CD14-positive monocyte (primary cell): ENCODE measurements around the gene F2R. TPM values are rescaled to one million over a fixed set of nuclear protein-coding genes. Genes with fewer than 3 reads are reported as not detected.
"Not testable (repeated sequence)": the region's sequence is repeated elsewhere in the genome, so short reads cannot be mapped to it uniquely, and the experiment has no call there.

Experiments used
- DNase-seq, 3 donors: peaks; one replicate each; pipeline ENCODE4 v3.0.0-alpha.2; 2011 to 2022
- H2AFZ ChIP-seq: 2 replicates; pipeline ENCODE4 v1.6.0; 2012; ENCODE audit warnings: mild to moderate bottlenecking, low read depth, low read length, inconsistent platforms; ENCODE audit not compliant: insufficient read depth, poor library complexity, severe bottlenecking
- H3K27ac ChIP-seq, 2 donors: 1 replicate in 1 of 2; 2 replicates in 1 of 2; pipeline ENCODE4 v1.5.1; 2012 to 2013; ENCODE audit warnings: low read length in 2 of 2, control low read depth in 1 of 2, inconsistent platforms in 1 of 2, low read depth in 1 of 2, mild to moderate bottlenecking in 1 of 2
- H3K27me3 ChIP-seq, 2 donors: one replicate each; pipeline versions ENCODE4 v1.6.0 to v1.6.1; 2011 to 2013; ENCODE audit warnings: low read length in 2 of 2; ENCODE audit not compliant: control insufficient read depth in 2 of 2, insufficient read depth in 2 of 2
- H3K36me3 ChIP-seq, 2 donors: replicated peaks in 1 of 2; 1 replicate in 1 of 2; 2 replicates in 1 of 2; pipeline versions ENCODE4 v1.5.1 to v1.6.1; 2012 to 2013; ENCODE audit warnings: low read length in 2 of 2, control low read depth in 1 of 2, inconsistent platforms in 1 of 2, mild to moderate bottlenecking in 1 of 2; ENCODE audit not compliant: insufficient read depth in 2 of 2, control insufficient read depth in 1 of 2
- H3K4me1 ChIP-seq, 2 donors: 1 replicate in 1 of 2; 2 replicates in 1 of 2; pipeline versions ENCODE4 v1.5.1 to v1.6.1; 2012 to 2013; ENCODE audit warnings: low read length in 2 of 2, control low read depth in 1 of 2, inconsistent platforms in 1 of 2, mild to moderate bottlenecking in 1 of 2, moderate library complexity in 1 of 2; ENCODE audit not compliant: insufficient read depth in 2 of 2, control insufficient read depth in 1 of 2
- H3K4me2 ChIP-seq: replicated peaks from 2 replicates; pipeline ENCODE3; 2012; ENCODE audit warnings: low read length, moderate library complexity, mild to moderate bottlenecking; ENCODE audit not compliant: poor library complexity, severe bottlenecking; ENCODE audit errors: extremely low read depth
- H3K4me3 ChIP-seq, 3 experiments: fragments of 200-600 bp in 1 of 3; sonication (generic) in 1 of 3; replicated peaks in 1 of 3; 1 replicate in 2 of 3; 2 replicates in 1 of 3; pipeline ENCODE4 v1.5.1; 2011 to 2013; ENCODE audit warnings: low read length in 3 of 3, mild to moderate bottlenecking in 3 of 3, control low read depth in 2 of 3, low read depth in 2 of 3, inconsistent platforms in 1 of 3, moderate library complexity in 1 of 3
- H3K79me2 ChIP-seq: 2 replicates; pipeline ENCODE4 v1.6.0; 2012; ENCODE audit warnings: mild to moderate bottlenecking, control low read depth, inconsistent platforms, low read length, moderate library complexity; ENCODE audit not compliant: insufficient read depth
- H3K9ac ChIP-seq: 2 replicates; pipeline ENCODE4 v1.6.0; 2017; ENCODE audit warnings: low read length, mild to moderate bottlenecking; ENCODE audit not compliant: insufficient read depth, poor library complexity, severe bottlenecking
- H3K9me3 ChIP-seq, 2 donors: replicated peaks in 1 of 2; 1 replicate in 1 of 2; 2 replicates in 1 of 2; pipeline versions ENCODE4 v1.5.1 to v1.6.1; 2012 to 2013; ENCODE audit warnings: low read length in 2 of 2, control low read depth in 1 of 2; ENCODE audit not compliant: control insufficient read depth in 1 of 2, insufficient read depth in 1 of 2
- H4K20me1 ChIP-seq: 2 replicates; pipeline ENCODE4 v1.6.0; 2012; ENCODE audit warnings: mild to moderate bottlenecking, low read length, control low read depth, moderate library complexity; ENCODE audit not compliant: insufficient read depth
- H3K27ac Mint-ChIP-seq, 7 donors: one replicate each; pipeline ENCODE4 v1.8.0; 2020; ENCODE audit warnings: mild to moderate bottlenecking in 7 of 7, mixed read lengths in 7 of 7, moderate library complexity in 6 of 7, inconsistent platforms in 2 of 7
- H3K27me3 Mint-ChIP-seq, 3 donors: one replicate each; pipeline ENCODE4 v1.8.0; 2021 to 2022; ENCODE audit warnings: low read depth in 3 of 3, mild to moderate bottlenecking in 3 of 3, mixed read lengths in 3 of 3, moderate library complexity in 3 of 3, inconsistent platforms in 1 of 3
- H3K36me3 Mint-ChIP-seq, 2 donors: one replicate each; pipeline ENCODE4 v1.8.0; 2020; ENCODE audit warnings: mixed read lengths in 2 of 2, inconsistent platforms in 1 of 2, mild to moderate bottlenecking in 1 of 2
- H3K4me1 Mint-ChIP-seq: one replicate; pipeline ENCODE4 v1.8.0; 2020; ENCODE audit warnings: mild to moderate bottlenecking, mixed read lengths
- H3K4me3 Mint-ChIP-seq, 2 donors: one replicate each; pipeline ENCODE4 v1.8.0; 2020; ENCODE audit warnings: mild to moderate bottlenecking in 2 of 2, mixed read lengths in 2 of 2, moderate library complexity in 1 of 2
- H3K9me3 Mint-ChIP-seq, 7 donors: one replicate each; pipeline ENCODE4 v1.8.0; 2020 to 2022; ENCODE audit warnings: mixed read lengths in 7 of 7, mild to moderate bottlenecking in 6 of 7, moderate library complexity in 6 of 7, inconsistent platforms in 2 of 7
- CTCF ChIP-seq: fragments of 200-600 bp; IDR thresholded peaks from one replicate; pipeline ENCODE4 v1.8.0; 2022; ENCODE audit warnings: antibody characterized with exemption, mild to moderate bottlenecking
- WGBS: methylation state at CpG from one replicate; pipeline ENCODE4 v1.1.5; 2013; ENCODE audit warnings: missing lambda C conversion rate; ENCODE audit not compliant: insufficient coverage; 5-methylcytosine and 5-hydroxymethylcytosine counted together
- intact Hi-C, 2 donors: fragments of 100-400 bp; cut with micrococcal nuclease; formaldehyde crosslinking; loops; one replicate each; pipeline versions ENCODE4 v1.15.0 to v1.15.1; 2023
- polyA plus RNA-seq, 3 donors: library from polyadenylated mRNA; depleted of rRNA in 1 of 3; unstranded in 2 of 3; stranded (reverse) in 1 of 3; fragments of 300-500 nt in 2 of 3; fragments of >200 nt in 1 of 3; fragmentation: Illumina TruSeq in 2 of 3; gene quantifications; 1 replicate in 2 of 3; 2 replicates in 1 of 3; pipeline ENCODE4 v1.2.3, GENCODE V29; 2012 to 2021

The F2R gene
- polyA plus RNA-seq, 3 donors, result 0.09 to 0.33 (median 0.22) TPM

GRCh38 chr5:76757049-76757448 lies 41.1 kb downstream of the F2R start:
- H3K27me3 Mint-ChIP-seq, result peaks cover 0 to 3% (median 1%) of the 10 kb centered on the region in 3 donors

GRCh38 chr5:76761118-76761517 lies 45.2 kb downstream of the F2R start:
- H3K4me1 Mint-ChIP-seq, intact Hi-C loops, DNase-seq, H2AFZ ChIP-seq, H3K36me3 ChIP-seq, H3K4me2 ChIP-seq, H3K79me2 ChIP-seq, H3K27me3 ChIP-seq, H3K4me3 ChIP-seq, H3K36me3 Mint-ChIP-seq, H3K27me3 Mint-ChIP-seq, H3K9ac ChIP-seq, H3K27ac ChIP-seq, H3K27ac Mint-ChIP-seq, H4K20me1 ChIP-seq, H3K4me1 ChIP-seq, H3K9me3 ChIP-seq, H3K4me3 Mint-ChIP-seq: not testable (repeated sequence)
- 98% methylated on average over 9 of the region's 9 CpGs for WGBS
- H3K9me3 Mint-ChIP-seq, result peaks cover 4 to 21% (median 11%) of the 10 kb centered on the region in 7 donors

More at GRCh38 chr5:76757049-76757448, 41.1 kb downstream of the F2R start:
- no peaks in the 10 kb centered on the region for H3K4me1 ChIP-seq
- TF ChIP-seq CTCF, result no peak
- no peak overlapping the region for H3K27ac ChIP-seq
- no peaks in the 10 kb centered on the region for H3K9me3 ChIP-seq
- no peak for DNase-seq
- Mint-ChIP-seq H3K36me3 (no peaks in the 10 kb centered on the region), H3K4me3 (no peak overlapping the region), H3K27ac (no peak overlapping the region), H3K4me1 (peaks cover 1% of the 10 kb centered on the region), H3K9me3 (no peaks in the 10 kb centered on the region)
- no CpG with 5 or more reads among the region's 4 CpGs for WGBS
- intact Hi-C loops, result no loop called here
- no peaks in the 10 kb centered on the region for H4K20me1 ChIP-seq
- no peaks in the 10 kb centered on the region for H3K79me2 ChIP-seq
- no peaks in the 10 kb centered on the region for H3K27me3 ChIP-seq
- no peak overlapping the region for H2AFZ ChIP-seq
- no peaks in the 10 kb centered on the region for H3K36me3 ChIP-seq
- H3K4me2 ChIP-seq, result no peak overlapping the region
- no peak overlapping the region for H3K4me3 ChIP-seq
- H3K9ac ChIP-seq, result no peak overlapping the region
